Measurements from ENCODE around the gene ARHGAP12.

GRCh38 chr10:31927565-31927883 is 1.1 kb downstream of the ARHGAP12 start:
- TF ChIP-seq CTCF (IDR thresholded peaks at IDR 0.05; ENCODE audit: insufficient read depth, low read length, poor library complexity, severe bottlenecking) (no peak), EZH2phosphoT487 (conservative IDR thresholded peaks at IDR 0.05; ENCODE audit: low read length) (no peak)

Data from SU-DHL-6 (cell line).